ENCODE measurements around the gene SUN3.

The SUN3 gene

GRCh38 chr7:48028938-48029337 lies at the start of gene SUN3:
TSS of gene SUN3 (minus strand) at chr7:48029107. CDS start at chr7:48028938, 169 bp downstream.
- no peak for DNase-seq

GRCh38 chr7:48078470-48078869 lies 49.6 kb upstream of the SUN3 start:
- DNase-seq = no peak

GRCh38 chr7:48077423-48077822 lies 48.5 kb upstream of the SUN3 start:
- no peak for DNase-seq

- no peak for DNase-seq
Measured at GRCh38 chr7:48074204-48074654, 45.3 kb upstream of the SUN3 start.

- no peak for DNase-seq
Measured at GRCh38 chr7:48067475-48067874, 38.6 kb upstream of the SUN3 start.

- no peak for DNase-seq
Measured at GRCh38 chr7:48063985-48064384, 35.1 kb upstream of the SUN3 start.

GRCh38 chr7:48059706-48060105 lies 30.8 kb upstream of the SUN3 start:
- DNase-seq = no peak

- DNase-seq = no peak
Measured at GRCh38 chr7:48058990-48059389, 30.1 kb upstream of the SUN3 start.

GRCh38 chr7:48053736-48054135 lies 24.8 kb upstream of the SUN3 start:
- DNase-seq = no peak

GRCh38 chr7:48052748-48053147 lies 23.8 kb upstream of the SUN3 start:
- no peak for DNase-seq

- no peak for DNase-seq
Measured at GRCh38 chr7:48049850-48050249, 20.9 kb upstream of the SUN3 start.

- DNase-seq = no peak
Measured at GRCh38 chr7:48048113-48048512, 19.2 kb upstream of the SUN3 start.

GRCh38 chr7:48046458-48046857 lies 17.6 kb upstream of the SUN3 start:
- no peak for DNase-seq

GRCh38 chr7:48045195-48045765 lies 16.4 kb upstream of the SUN3 start:
- DNase-seq = no peak

- no peak for DNase-seq
Measured at GRCh38 chr7:48042636-48043035, 13.7 kb upstream of the SUN3 start.

GRCh38 chr7:48042216-48042615 lies 13.3 kb upstream of the SUN3 start:
- DNase-seq = no peak

- DNase-seq = no peak
Measured at GRCh38 chr7:48041653-48041970, 12.7 kb upstream of the SUN3 start.

GRCh38 chr7:48040944-48041652 lies 12.2 kb upstream of the SUN3 start:
- DNase-seq = no peak

- no peak for DNase-seq
Measured at GRCh38 chr7:48038815-48039506, 10.1 kb upstream of the SUN3 start.

- peak in 2 of 3 experiments; percentile 21 to 51 for DNase-seq
Measured at GRCh38 chr7:48035967-48036478, 7.1 kb upstream of the SUN3 start.

- DNase-seq = peak; percentile 41 to 81 (median 74)
Measured at GRCh38 chr7:48035301-48035966, 6.5 kb upstream of the SUN3 start, which contains the start of gene C7orf57. TSS of gene C7orf57 (plus strand) at chr7:48035543. CDS start at chr7:48036309, 766 bp downstream.

GRCh38 chr7:48033922-48034321 lies 5.0 kb upstream of the SUN3 start:
- no peak for DNase-seq

- DNase-seq = no peak
Measured at GRCh38 chr7:48031111-48031510, 2.2 kb upstream of the SUN3 start.
